Activated CD8-positive, alpha-beta memory T cell treated with anti-CD3 and anti-CD28 coated beads, Interleukin-2, amount 50 U/mL, for 4 hours (primary cell): ENCODE results near the gene OR52H1.

Source experiments
- DNase-seq: peaks from one replicate; pipeline ENCODE4 v3.0.0-alpha.2; 2020

Gene OR52H1

DNA sequence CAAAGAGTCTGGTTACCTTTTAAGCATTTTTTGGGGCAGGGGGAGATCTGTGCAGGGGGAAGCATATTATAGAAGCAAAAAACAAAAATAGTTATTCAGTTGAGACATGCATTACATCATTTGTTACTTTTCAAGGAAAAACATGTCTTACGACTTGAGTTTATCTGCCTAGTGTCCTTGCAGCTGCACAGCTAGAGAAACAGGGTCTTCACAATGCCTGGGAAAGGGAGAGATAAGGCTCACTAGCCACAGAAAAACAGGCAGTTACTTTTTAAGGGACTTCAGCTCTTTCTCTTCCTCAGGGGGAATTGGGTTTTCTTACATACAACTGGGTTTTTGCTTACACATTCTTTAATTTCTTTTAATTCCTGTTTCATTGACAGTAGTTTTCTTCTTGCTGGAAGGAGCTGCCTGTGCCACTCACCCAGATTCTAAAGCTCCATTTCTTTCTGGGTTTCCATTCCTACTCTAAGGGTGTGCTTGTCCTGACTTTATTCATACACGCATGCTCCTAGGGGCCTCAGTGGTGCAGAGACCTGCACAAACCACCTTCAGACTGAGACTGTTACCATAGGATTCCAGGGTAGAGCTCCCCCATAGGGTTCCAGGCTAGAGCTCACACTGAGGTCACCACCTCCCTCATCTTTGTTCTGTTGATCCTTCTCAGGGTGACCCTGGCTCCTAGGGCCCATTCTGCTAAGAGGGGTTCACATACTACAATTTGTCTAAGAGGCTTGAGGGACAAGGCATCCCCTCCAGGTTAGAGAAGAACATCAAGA lies 17.1 kb downstream of the OR52H1 start:
- no peak for DNase-seq

DNA sequence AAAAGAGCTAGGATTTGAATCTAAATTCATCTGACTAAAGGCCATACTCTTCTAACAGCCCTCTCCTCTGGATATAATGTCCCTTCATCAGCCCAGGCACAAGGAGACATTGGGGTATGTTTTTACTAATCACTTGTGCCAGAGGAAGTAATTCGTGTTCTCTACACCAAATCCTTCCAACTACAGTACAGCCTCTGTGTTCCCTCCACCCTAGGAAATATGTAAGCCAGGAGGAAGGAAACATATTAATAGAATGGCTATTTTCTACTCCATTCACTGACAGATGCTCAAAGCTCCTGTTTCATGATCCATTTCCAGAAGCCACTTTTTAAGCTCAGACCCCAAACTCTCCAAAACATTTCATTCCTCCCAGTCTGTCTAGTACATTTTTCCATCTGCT lies 19.8 kb downstream of the OR52H1 start:
- no peak for DNase-seq

DNA sequence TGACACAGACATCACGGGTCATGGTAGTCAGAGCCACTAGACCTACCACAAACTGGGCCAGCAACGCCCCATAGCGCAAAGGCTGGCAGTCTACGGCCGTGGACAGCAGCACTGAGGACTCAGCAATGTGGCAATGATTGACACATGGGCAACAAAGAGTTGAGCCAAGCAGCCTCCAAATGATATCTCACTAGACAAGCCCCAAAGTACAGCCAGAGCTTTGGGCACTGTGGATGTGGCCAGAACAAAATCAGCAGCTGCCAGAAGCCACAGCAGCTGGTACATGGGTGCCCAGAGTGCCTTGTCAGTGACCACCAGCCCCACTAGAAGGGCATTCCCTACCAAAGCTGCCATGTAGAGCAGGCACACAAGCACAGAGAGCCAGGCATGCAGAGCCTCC lies 20.6 kb downstream of the OR52H1 start:
- no peak for DNase-seq

DNA sequence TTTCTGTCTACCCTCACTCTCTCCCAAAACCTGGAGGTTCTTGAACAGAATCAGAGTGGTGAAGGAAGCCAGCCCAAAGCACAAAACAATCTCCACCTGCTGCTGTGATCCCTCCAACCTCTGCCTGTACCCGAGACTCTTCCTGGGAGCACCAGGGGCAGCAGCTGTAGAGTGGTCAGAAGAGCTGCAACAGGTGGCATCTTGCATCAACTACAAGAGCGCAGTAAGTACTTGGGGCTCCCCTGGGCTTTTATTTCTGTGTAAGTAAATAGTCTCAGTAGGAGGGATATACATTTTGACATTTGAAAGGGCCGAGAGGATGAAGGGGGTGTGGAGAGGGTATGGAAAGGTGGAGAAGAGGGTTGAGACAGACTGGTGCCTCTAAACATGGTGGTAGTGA lies 23.6 kb downstream of the OR52H1 start:
- no peak for DNase-seq

DNA sequence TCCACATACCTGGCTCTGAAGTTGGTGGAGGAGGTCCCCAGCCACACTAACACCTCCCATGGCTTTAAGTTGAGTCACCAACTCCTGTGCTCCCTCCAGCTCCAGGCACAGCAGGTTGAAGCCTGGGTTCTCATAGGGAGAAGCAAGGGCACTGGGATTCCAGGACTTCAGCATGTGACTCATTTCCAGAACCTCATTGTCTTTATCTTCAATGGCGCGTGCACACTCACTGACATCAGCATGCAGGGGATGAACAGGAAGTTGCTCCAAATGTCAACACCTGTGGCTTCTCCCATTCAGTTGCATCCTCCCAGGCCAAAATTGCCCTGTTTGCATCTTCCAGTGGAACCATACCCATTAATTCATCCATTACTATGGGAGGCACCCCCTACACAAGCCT lies 26.0 kb downstream of the OR52H1 start:
- DNase-seq, result no peak

DNA sequence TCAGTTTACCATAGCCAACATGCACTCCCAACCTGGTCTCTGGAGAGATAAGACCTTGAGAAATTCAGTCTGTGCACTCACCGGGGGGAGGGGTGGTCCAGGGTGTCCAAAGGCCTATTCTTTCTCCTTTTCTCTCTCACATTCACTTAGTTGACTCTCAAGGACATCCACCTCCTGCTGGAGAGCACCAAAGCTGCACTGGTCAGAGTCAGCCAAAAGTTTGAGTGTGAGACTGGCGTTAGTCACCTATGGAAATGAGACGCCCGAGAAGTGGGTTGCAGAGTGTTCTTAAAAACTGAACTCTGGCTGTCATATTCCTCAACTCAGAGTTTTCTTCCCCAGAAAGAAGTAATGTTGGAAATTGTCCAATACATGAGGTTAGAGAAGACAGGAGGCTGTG lies 26.8 kb downstream of the OR52H1 start:
- no peak for DNase-seq

DNA sequence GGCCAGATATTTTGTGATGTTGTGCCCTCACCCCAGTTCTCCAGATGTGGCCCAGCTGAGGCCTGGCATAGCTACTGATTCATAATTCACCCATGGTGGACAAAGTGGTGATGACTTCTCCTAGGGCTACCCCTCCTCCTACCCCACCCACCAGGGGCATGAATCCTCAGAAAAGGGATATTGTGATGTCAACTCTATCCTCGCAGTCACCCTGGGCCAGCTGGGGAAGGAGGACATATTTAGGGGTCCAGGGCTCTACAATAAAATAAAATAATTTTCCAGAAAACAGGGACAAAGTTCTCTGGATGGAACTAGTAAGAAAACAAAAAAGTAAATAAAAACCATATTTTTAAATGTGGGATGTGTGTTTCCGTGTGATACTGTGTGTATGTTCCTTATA lies 31.7 kb downstream of the OR52H1 start, which contains the start of gene UBQLNL:
UBQLNL (minus strand) TSS at position 101 of the 400 bp plus-strand sequence. CDS start 258 bp downstream, outside the sequence.
- no peak for DNase-seq

DNA sequence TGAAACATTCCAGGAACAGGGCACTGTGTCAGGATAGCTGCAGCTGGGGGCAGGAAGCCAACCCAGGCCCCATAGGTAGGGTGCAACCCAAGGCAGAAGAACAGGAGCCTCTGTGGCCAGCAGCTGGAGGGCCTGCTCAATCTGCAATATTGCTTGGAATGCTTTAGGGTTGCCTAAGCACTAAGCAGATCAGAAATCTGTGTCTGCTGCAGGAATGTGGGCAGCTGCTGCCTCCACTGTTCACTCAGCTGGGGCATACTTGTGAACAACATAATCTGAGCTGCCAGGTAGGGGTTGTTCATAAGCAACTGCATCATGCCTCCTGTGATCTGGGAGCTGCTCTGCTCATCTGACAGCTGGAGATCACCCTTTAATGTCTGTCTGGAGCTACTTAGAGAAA lies 33.5 kb downstream of the OR52H1 start:
- no peak for DNase-seq

DNA sequence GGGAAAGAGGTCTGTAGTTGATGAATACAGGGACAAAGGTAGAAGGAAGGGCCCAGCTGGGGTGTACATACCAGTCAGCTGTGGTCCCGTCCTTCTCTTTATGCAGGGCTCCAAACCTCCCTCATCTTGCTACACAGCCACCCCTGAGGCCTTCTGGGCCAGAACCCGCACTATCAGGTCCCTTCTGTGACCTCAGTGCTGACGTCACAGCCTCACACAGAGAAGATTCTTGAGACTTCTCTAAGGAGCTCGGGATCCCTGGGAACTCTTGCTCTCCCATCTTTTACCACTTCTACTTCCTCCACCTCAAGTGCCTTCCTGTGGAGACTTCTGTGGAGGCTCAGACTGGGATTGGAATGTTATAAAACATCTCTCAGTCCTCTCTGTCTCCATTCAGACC lies 38.5 kb downstream of the OR52H1 start, which contains the start of gene UBQLN3:
UBQLN3 (minus strand) TSS at position 155 of the 400 bp plus-strand sequence. CDS start 399 bp downstream, outside the sequence.
- DNase-seq, result no peak

DNA sequence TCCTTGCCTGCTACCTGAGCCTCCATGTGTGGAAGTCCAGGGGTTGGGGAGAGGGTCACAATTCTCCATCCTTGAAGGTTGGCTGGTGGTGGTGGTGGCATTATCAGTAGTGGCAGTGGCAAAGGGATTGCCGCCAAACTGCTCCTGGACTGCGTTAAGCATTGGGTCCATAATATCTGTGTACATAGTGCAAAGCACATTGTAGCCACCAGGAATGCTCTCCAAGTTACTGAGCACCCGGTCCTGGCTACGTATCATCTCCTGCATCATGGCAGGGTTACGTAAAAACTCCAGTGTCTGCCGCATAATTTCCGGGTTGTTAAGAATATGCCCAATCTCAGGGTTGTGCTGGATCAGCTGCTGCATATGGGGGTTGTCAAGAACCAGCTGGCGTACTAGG lies 39.7 kb downstream of the OR52H1 start:
- DNase-seq, result no peak

DNA sequence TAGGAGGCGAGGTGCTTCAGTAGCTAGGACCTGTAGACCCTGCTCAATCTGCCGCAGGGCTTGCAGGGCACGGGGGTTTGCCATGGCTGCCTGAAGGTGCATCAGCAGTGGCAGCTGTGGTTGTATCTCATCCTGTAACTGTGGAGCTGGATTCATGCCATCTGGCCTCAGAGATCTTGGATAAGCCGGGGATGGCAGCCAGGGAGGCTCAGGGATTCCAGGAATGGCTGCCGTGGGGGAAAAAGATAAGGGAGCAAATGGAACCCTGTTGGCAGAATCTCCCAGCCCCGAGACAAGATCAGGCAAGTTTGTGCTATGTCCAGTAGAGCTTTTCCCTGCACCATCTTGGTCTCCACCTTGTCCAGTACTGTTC lies 40.4 kb downstream of the OR52H1 start:
- DNase-seq, result no peak

DNA sequence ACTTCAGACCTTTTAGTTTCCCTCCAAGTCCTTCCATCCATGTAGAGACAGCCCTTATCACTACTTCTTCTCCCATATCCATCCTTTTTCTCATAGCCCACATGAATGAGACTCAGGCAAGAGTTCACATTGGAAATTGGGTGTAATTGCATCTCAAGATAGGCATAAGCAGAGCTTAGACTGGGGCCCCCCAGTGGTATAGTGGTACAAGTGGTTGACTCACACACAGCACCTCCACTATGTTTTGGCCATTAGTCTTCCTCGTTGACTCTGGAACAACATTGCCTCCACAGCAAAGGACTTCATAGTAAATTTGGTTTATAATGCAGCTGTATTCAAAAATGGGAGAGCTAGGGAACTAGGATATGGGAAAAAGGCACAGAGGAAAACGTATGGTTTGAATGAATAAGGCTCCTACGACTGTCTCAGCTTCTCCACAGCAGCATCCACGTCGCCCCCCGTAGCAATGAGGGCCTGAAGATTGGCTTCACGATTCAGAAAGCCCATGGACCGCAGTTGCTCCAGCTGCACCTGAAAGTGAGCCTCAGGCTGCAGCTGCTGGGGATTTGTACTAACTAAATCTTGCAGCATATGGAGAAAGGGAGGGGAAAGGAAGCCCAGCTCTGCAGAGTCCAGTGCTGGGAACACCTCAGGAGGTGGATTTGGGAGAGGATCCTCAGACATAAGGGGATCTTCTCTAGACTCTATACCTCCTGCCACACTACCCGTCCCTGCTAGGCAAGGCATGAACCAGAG lies 41.0 kb downstream of the OR52H1 start:
- no peak for DNase-seq

DNA sequence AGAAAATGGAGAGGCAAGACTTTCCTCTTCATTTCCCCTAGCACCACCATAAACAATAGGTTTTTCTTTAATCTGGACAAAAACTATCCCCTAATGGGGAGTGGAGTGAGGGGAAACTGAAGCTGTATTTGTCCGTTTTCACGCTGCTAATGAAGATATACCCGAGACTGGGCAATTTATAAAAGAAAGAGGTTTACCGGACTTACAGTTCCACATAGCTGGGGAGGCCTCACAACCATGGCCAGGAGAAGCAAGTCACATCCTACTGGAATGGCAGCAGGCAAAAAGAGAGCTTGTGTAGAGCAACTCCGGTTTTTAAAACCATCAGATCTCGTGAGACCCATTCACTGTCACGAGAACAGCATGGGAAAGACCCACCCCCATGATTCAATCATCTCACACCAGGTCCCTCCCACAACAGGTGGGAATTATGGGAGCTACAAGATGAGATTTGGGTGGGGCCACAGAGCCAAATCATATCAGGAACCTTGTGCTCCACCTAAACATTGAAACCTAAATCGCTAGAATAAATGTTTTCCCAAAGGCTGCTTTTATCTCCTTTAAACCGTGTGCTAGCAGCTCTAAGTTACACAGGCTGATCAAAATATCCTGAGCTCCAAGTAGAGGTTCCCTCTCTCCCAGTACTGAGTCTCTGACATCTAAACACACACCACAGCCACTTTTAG lies 42.8 kb downstream of the OR52H1 start:
- no peak for DNase-seq

DNA sequence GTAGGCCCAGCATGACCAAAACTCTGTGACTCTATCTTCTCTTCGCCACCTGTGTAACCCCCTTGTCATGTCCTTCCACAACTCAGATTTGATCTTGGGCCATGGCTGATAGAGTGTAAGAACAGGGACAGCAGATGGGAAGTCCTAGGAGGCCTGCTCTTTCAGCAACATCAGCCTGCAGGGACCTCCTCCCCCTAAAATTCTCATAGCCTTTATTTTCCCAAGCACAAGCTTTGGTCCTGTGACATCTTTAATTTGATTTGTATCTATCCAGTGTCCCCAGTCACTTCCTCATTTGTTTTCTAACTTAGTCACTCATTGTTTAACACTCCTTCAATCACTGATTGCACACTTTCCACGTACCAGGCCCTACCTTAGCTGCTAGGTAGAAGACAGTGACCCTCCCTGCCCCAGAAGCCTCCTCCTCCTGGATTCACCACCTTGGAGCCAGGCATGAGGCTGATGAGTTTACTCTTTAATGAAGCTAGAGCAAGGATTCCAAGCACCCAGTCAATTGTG lies 43.9 kb downstream of the OR52H1 start:
- DNase-seq, result no peak

DNA sequence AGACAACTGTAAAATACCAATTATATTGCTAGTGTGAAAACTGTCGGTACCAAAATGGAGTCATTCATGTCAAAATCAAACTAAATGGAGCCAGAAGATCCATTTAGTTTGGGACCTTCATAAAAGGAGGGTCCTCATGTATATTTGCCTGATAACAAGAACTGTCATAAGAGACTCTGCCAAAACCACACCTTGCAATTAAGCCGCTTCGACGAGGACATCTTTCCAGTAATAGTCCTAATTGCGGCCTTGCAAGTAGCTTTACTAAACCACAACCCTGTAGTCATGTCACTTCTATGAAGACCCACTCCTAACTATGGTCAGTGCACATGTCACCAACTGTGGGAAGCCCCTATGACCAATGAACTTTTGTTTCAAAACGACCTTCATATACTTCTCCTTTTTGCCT lies 47.9 kb downstream of the OR52H1 start:
- no peak for DNase-seq

DNA sequence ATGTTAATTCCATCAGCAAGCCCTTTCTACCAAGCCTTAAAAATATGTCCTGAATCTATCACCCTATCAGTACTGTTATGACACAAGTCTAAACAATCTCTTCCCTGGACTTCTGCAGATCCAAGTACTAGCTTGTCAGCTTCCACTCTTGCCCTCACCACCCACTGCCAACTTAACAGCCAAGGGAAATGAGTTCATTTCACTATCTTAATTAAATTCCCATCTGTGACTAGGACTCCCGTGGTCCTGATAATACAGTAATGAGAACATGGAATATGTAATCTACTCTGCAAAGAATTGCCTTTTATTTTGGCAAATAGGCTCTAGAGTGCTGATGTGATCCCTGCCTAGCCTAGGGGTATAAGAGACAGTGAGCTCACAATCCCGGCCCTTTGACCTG lies 48.7 kb downstream of the OR52H1 start:
- DNase-seq, result no peak
